Endothelial cell of umbilical vein (primary cell): Measurements from ENCODE around the gene COLEC11. TPM values are rescaled to one million over a fixed set of nuclear protein-coding genes. Genes with fewer than 3 reads are reported as not detected.

Source experiments
- BruUV-seq: library from RNA; stranded (reverse); fragments of 400-500 nt; replicated peaks from 2 replicates; lab custom pipeline; 2021; lab: Mats Ljungman, UMichigan
- CTCF ChIA-PET: fragments of 300-600, 350-600 bp; sonication (Branson Sonifier 250); formaldehyde crosslinking; loops from one replicate; lab custom pipeline; 2021; ENCODE audit warnings: antibody characterized with exemption, inconsistent platforms; lab: Charles Lee
- POLR2A ChIA-PET: fragments of 300-600, 350-600 bp; sonication (Branson Sonifier 250); formaldehyde crosslinking; loops from one replicate; lab custom pipeline; 2021; ENCODE audit warnings: antibody characterized with exemption, inconsistent platforms; lab: Charles Lee
- DNase-seq: peaks from one replicate; pipeline ENCODE4 v3.0.0-alpha.2; 2011; ENCODE audit warnings: low read depth, low spot score
- FAIRE-seq: peaks from 2 replicates; lab custom pipeline; 2011; peaks lifted over from hg19 to GRCh38; lab: Jason Lieb, UNC
- H2AFZ ChIP-seq: 2 replicates; pipeline ENCODE4 v1.6.0; 2012; ENCODE audit warnings: low read depth, low read length, control low read depth, inconsistent platforms
- H3K27ac ChIP-seq: 2 replicates; pipeline ENCODE4 v1.5.1; 2011; ENCODE audit warnings: low read depth, mild to moderate bottlenecking, control low read depth, low read length, moderate library complexity; ENCODE audit not compliant: insufficient read depth
- H3K27me3 ChIP-seq, 2 experiments: 2 replicates each; pipeline versions ENCODE4 v1.6.0 to v1.6.1; 2011; ENCODE audit warnings: low read length in 2 of 2, mixed read lengths in 1 of 2; ENCODE audit not compliant: control insufficient read depth in 2 of 2, insufficient read depth in 2 of 2
- H3K36me3 ChIP-seq, 2 experiments: 2 replicates in 1 of 2; 3 replicates in 1 of 2; pipeline ENCODE4 v1.5.1; 2011; ENCODE audit warnings: low read length in 2 of 2, mild to moderate bottlenecking in 1 of 2, moderate library complexity in 1 of 2; ENCODE audit not compliant: control insufficient read depth in 2 of 2, insufficient read depth in 2 of 2; ENCODE audit errors: extremely low read depth in 1 of 2
- H3K4me1 ChIP-seq: 3 replicates; pipeline ENCODE4 v1.5.1; 2011; ENCODE audit warnings: mild to moderate bottlenecking, low read length; ENCODE audit not compliant: control insufficient read depth, insufficient read depth; ENCODE audit errors: extremely low read depth
- H3K4me2 ChIP-seq: 2 replicates; pipeline ENCODE4 v1.6.1; 2011; ENCODE audit warnings: low read length, control low read depth, mixed read lengths; ENCODE audit not compliant: insufficient read depth
- H3K4me3 ChIP-seq, 3 experiments: fragments of 200-600 bp in 1 of 3; sonication (generic), shearing (Covaris generic) in 1 of 3; replicated peaks in 1 of 3; 2 replicates each; pipeline ENCODE4 v1.5.1; 2011 to 2016; ENCODE audit warnings: control low read depth in 3 of 3, low read length in 3 of 3, mild to moderate bottlenecking in 2 of 3, inconsistent platforms in 1 of 3, low read depth in 1 of 3, moderate library complexity in 1 of 3; ENCODE audit not compliant: insufficient read depth in 1 of 3
- H3K79me2 ChIP-seq: 2 replicates; pipeline ENCODE4 v1.6.0; 2012; ENCODE audit warnings: low read length, inconsistent platforms; ENCODE audit not compliant: control insufficient read depth, insufficient read depth
- H3K9ac ChIP-seq: replicated peaks from 2 replicates; pipeline ENCODE3; 2011; ENCODE audit warnings: low read length, control low read depth; ENCODE audit not compliant: insufficient read depth; ENCODE audit errors: extremely low read depth
- H3K9me1 ChIP-seq: replicated peaks from 3 replicates; pipeline ENCODE4 v1.6.0; 2011; ENCODE audit warnings: mild to moderate bottlenecking, low read length; ENCODE audit not compliant: control insufficient read depth, insufficient read depth; ENCODE audit errors: extremely low read depth
- H3K9me3 ChIP-seq: replicated peaks from 2 replicates; pipeline ENCODE4 v1.5.1; 2012; ENCODE audit warnings: low read length, inconsistent platforms; ENCODE audit not compliant: control insufficient read depth, insufficient read depth
- H4K20me1 ChIP-seq: replicated peaks from 2 replicates; pipeline ENCODE3; 2011; ENCODE audit warnings: mild to moderate bottlenecking, low read length; ENCODE audit not compliant: control insufficient read depth, insufficient read depth; ENCODE audit errors: extremely low read depth
- CTCF ChIP-seq, 2 donors: IDR thresholded peaks; 1 replicate in 1 of 2; 2 replicates in 1 of 2; pipeline ENCODE4 v1.5.1; 2011; ENCODE audit warnings: low read length in 2 of 2, mild to moderate bottlenecking in 2 of 2, moderate library complexity in 2 of 2, control low read depth in 1 of 2, inconsistent platforms in 1 of 2, low read depth in 1 of 2; ENCODE audit not compliant: insufficient read depth in 1 of 2; ENCODE audit errors: extremely low read depth in 1 of 2
- EZH2 ChIP-seq: IDR thresholded peaks from 2 replicates; pipeline ENCODE4 v1.6.1; 2012; ENCODE audit warnings: borderline replicate concordance, low read depth, mild to moderate bottlenecking, moderate library complexity, low read length, inconsistent platforms; ENCODE audit not compliant: severe bottlenecking
- FOS ChIP-seq: IDR thresholded peaks from 2 replicates; pipeline ENCODE4 v1.6.1; 2011; ENCODE audit warnings: mild to moderate bottlenecking, low read length, moderate library complexity, borderline replicate concordance; ENCODE audit not compliant: insufficient read depth
- GATA2 ChIP-seq: IDR thresholded peaks from 2 replicates; pipeline ENCODE4 v1.7.0; 2011; ENCODE audit warnings: low read depth, mild to moderate bottlenecking, moderate library complexity, mixed read lengths, low read length; ENCODE audit not compliant: insufficient read length, insufficient read depth
- JUN ChIP-seq: IDR thresholded peaks from 2 replicates; pipeline ENCODE4 v1.6.1; 2011; ENCODE audit warnings: borderline replicate concordance, low read depth; ENCODE audit not compliant: insufficient read length, insufficient read depth
- MAX ChIP-seq: IDR thresholded peaks from 2 replicates; pipeline ENCODE4 v1.6.1; 2011; ENCODE audit not compliant: insufficient read depth, insufficient read length
- POLR2A ChIP-seq: IDR thresholded peaks from 2 replicates; pipeline ENCODE4 v1.6.1; 2012; ENCODE audit warnings: low read depth, mild to moderate bottlenecking, control low read depth, low read length
- POLR2AphosphoS5 ChIP-seq: IDR thresholded peaks from 2 replicates; pipeline ENCODE4 v1.6.1; 2012; ENCODE audit warnings: low read depth, mild to moderate bottlenecking, control low read depth, low read length, moderate library complexity; ENCODE audit not compliant: insufficient read depth
- dilution Hi-C: fragments of 300-500 bp; cut with MboI; formaldehyde crosslinking; loops from one replicate; pipeline ENCODE4 v1.15.0; 2019; ENCODE audit warnings: low sequenced_read_pairs; ENCODE audit not compliant: extremely low pct_ligation_motif_present
- intact Hi-C: fragments of 100-400 bp; cut with micrococcal nuclease; formaldehyde crosslinking; loops from one replicate; pipeline ENCODE4 v1.10.0; 2022
- polyA plus RNA-seq, 4 experiments: library from polyadenylated mRNA; depleted of rRNA in 3 of 4; stranded (reverse) in 3 of 4; unstranded in 1 of 4; fragments of >200 nt; gene quantifications; 2 replicates each; pipeline versions ENCODE4 v1.2.1 to v1.2.3, GENCODE V29; 2011 to 2012; ENCODE audit warnings: missing spikeins in 1 of 4
- total RNA-seq: library from RNA; stranded (reverse); gene quantifications from 2 replicates; pipeline ENCODE4 v1.2.3, GENCODE V29; 2021

Gene COLEC11
- total and polyA plus RNA-seq, 2 donors (not counting 3 experiments of a cell fraction or from before 2014, with no cell fraction given): 0.15 TPM; not detected in 1

- intact Hi-C loops (no loop called here), dilution Hi-C loops (no loop called here)
- no peaks in the 10 kb centered on the region for H3K4me1 ChIP-seq
- ChIA-PET POLR2A (no interaction called here), CTCF (no interaction called here)
- H3K4me3 ChIP-seq: no peak overlapping the region
- no peak overlapping the region for H3K4me2 ChIP-seq
- H3K9me3 ChIP-seq: no peaks in the 10 kb centered on the region
- BruUV-seq: no TSS peak
- no peaks in the 10 kb centered on the region for H3K9me1 ChIP-seq
- FAIRE-seq (no peak), DNase-seq (no peak)
- H3K36me3 ChIP-seq: no peaks in the 10 kb centered on the region
- H3K9ac ChIP-seq: no peak overlapping the region
- no peaks in the 10 kb centered on the region for H3K27me3 ChIP-seq
- no peak overlapping the region for H3K27ac ChIP-seq
- no peak overlapping the region for H2AFZ ChIP-seq
- no peak for TF ChIP-seq POLR2A
- TF ChIP-seq MAX: no peak
- no peak for TF ChIP-seq GATA2
- TF ChIP-seq JUN: no peak
- no peaks in the 10 kb centered on the region for H4K20me1 ChIP-seq
- no peaks in the 10 kb centered on the region for H3K79me2 ChIP-seq
These were observed 72.3 kb downstream of the COLEC11 start for GRCh38 chr2:3667151-3667631.

- intact Hi-C loops (no loop called here), dilution Hi-C loops (no loop called here)
- Histone ChIP-seq H2AFZ (no peak overlapping the region), H3K79me2 (no peaks in the 10 kb centered on the region), H3K9ac (no peak overlapping the region), H4K20me1 (no peaks in the 10 kb centered on the region), H3K4me3 (no peak overlapping the region), H3K27ac (no peak overlapping the region), H3K36me3 (no peaks in the 10 kb centered on the region), H3K9me1 (no peaks in the 10 kb centered on the region), H3K4me1 (no peaks in the 10 kb centered on the region), H3K27me3 (no peaks in the 10 kb centered on the region), H3K4me2 (no peak overlapping the region), H3K9me3 (no peaks in the 10 kb centered on the region)
- BruUV-seq: no TSS peak
- ChIA-PET POLR2A (no interaction called here), CTCF (no interaction called here)
- no peak for FAIRE-seq
- TF ChIP-seq POLR2AphosphoS5: no peak
- no peak for TF ChIP-seq CTCF (IDR thresholded peaks at IDR 0.05; ENCODE audit: extremely low read depth in 1 of 2, insufficient read depth in 1 of 2, low read depth in 1 of 2, low read length in 2 of 2)
- TF ChIP-seq GATA2: no peak
- TF ChIP-seq MAX: no peak
- TF ChIP-seq EZH2: no peak
- TF ChIP-seq POLR2A: no peak
- TF ChIP-seq FOS: no peak
- no peak for DNase-seq
These were observed 74.7 kb downstream of the COLEC11 start for GRCh38 chr2:3669656-3670055.
